IPS DF 19.7 (cell line): ENCODE data around the gene BCAS3.
"Not testable (repeated sequence)": the region's sequence is repeated elsewhere in the genome, so short reads cannot be mapped to it uniquely, and the experiment has no call there.

Experiments used
- DNase-seq: peaks from one replicate; pipeline ENCODE4 v3.0.0-alpha.2; 2013; ENCODE audit warnings: low read depth, low spot score

Gene BCAS3

DNA sequence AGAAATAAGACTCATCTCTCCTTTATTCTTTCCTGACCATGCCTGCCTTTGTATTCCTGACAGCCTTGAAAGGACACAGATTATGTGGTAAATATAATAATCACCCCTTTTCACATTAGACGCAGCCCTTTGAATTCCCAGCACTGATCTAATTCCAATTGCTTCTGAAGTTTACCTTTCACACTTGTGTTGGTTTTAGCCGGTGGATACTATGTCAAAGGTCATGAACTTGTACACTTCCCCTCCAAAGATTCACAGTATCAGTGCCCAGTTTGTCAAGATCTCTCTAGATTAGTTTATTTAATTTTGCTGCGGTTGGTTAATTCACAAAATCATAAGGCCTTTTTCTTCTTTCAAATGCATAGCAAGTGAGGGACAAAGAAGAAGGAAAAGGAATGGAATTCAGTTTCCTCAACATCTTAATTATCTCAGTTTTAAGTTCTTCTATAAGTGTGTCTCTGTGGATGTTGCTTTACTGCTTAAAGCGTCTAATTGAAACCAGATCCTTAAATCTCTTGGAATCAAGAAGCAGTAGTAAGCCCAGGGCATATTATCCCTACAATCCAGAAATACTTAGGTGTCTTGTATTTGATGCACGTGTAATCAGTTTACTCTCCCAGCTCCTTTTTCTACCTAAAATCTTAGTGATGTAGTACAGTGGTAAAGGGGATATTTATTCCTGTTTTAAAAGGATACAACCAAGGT lies 547.7 kb downstream of the BCAS3 start:
- DNase-seq = no peak

DNA sequence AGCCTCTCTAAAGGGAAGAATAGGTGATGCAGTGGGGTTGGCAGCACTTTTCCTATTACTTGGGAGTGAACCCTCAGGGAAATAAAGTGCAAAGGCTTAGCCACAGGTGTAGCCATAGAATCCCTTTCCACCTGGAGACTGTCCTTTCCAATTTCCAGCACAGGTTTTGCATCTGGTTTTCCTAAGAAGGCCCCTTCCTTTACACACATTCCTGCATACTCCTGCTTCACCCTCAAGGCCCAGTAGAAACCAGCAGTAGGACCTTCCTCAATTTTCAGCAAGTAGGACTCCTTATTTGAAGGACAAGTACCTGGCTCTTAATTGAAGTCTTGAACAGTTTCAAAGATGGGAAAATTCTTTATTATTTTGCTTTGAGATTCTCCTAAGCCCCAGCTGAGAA lies 550.2 kb downstream of the BCAS3 start:
- DNase-seq = no peak

DNA sequence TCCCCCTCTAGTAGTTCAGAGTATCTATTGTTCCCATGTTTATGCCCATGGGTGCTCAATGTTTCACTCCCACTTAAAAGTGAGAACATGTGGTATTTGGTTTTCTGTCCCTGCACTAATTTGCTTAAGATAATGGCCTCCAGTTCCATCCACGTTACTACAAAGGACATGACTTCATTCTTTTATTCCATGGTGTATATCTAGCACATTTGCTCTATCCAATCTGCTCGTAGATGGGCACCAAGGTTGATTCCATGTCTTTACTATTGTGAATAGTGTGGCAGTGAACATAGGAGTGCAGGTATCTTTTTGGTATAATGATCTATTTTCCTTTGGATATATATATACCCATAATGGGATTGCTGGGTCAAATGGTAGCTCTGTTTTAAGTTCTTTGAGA lies 552.8 kb downstream of the BCAS3 start:
- no peak for DNase-seq

DNA sequence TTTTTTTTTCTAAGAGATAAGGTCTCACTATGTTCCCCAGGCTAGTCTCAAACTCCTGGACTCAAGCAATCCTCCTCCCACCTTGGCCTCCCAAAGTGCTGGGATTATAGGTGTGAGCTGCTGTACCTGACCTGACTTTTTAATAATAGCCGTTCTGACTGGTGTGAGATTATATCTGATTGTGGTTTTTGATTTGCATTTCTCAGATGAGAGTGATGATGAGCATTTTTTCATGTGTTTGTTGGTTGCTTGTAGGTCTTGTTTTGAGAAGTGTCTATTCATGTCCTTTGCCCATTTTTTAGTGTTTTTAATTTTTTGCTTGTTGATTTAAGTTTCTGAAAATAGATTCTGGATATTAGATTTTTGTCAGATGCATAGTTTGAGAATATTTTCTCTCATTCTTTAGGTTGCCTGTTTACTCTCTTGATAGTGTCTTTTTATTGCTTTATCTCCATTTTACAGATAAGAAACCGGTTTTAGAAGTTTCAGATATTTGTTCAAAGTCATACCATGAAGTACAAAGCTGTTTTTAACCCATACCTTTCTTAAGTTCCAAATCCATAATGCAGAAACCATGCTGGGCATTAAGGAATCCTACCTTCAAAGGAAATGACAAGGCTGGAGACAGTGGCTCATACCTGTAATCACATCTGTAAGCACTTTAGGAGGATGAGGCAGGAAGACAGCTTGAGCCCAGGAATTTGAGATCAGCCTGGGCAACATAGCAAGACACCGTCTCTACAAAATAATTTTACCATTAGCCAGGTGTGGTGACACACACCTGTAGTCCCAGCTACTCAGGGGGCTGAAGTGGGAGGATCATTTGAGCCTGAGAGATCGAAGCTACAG lies 553.5 kb downstream of the BCAS3 start:
- no peak for DNase-seq

DNA sequence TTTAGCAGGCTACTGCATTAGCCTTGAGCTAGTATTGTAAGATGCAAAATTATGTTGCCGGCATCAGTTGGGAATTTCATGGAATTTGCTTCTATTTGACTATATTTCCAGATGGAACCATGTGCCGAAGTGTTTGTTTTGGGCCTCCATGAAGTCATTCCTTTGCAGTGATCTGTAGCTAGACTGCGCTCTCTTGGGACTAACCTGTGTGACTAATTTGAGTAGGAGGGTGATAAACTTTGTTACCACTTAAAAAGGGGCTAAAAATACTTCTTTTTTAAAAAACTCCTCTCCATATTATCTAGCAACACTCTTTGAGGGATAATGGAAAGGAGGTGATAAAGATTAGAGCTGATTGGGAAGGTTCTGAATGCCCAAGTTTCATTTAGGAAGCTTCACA lies 555.2 kb downstream of the BCAS3 start:
- DNase-seq = no peak

DNA sequence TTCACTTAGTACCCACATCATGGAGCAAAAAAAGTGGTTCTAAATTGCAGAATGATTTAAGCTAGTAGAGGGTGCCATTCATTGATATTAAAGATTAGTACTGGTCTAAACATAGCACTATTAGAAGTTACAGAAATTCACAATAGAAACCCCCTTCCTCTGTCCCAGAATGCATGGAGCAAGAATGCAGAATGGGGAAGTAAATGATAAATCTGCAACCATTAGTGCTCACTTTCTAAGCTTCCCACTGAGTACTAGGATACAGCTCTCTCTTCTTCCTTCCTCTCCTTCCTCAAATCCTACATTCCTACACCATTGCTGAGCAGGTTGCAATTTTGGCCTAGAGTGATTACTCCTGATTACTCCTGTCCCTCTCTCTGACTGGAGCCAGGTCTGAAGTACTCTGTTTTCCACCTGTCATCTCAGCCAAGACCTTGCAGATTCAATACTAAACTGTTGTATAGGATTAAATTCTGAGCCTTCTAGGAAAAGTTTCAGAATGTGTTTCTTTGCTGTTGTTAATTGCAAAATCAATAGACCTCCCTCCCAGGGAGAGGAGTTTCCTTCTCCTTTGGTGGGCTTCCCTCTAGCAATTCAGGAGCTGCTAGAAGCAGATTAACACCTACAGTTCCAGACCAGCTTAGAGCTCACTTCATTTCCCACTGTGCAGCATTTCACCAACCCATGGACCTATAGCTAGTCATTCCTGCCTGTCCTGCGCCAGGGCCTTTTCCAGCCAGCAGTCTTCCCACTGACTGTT lies 556.5 kb downstream of the BCAS3 start:
- DNase-seq = no peak

DNA sequence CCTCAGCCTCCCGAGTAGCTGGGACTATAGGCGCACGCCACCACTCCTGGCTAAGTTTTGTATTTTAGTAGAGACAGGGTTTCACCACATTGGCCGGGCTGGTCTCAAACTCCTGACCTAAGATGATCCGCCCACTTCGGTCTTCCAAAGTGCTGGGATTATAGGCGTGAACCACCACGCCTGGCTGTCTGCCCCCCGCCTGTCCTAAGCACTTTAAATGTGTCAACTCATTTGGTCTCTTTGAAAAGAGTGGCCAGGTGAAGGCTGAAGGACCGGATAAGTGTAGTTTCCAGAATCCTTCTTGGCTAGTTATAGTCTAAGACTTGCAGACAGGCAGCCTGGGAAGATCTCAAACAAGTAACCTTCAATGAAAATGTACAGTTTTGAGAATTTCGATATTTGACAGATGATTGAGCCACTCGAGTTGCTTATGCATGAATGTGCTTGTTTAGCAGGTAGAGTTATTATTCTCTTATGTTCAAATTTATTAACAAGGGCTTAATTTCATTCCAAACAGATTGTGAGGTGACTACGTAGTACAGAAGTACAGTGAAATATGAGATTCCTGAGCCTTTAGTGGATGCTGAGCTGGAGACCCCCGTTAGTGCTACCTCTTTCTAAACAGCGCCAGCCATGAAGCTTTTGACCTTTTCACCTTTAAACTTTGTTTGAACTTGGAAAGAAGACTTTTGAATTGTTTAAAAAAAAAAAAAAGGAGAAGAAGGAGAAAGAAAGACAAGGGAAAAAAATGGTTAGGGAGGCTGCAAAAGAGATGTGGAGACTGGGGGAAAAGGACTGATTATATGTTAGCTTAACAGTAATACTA lies 557.6 kb downstream of the BCAS3 start:
- no peak for DNase-seq

DNA sequence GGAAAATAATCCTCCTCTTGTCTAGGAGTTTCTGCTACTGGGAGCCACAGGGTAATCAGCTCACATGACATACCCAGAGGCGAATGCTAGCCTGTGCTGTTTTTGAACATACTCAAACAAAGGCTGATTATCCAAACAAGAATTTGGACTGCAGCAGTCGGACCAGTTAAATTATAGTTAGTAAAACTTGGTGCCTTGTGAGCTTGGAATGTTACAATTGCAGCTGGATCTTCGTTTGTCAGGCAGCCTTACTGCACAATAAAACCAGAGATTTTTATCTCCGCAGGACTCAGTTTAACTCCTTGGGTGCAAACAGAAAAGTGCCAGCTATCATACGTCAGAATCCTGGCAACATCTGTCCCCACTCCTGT lies 558.2 kb downstream of the BCAS3 start:
- no peak for DNase-seq

DNA sequence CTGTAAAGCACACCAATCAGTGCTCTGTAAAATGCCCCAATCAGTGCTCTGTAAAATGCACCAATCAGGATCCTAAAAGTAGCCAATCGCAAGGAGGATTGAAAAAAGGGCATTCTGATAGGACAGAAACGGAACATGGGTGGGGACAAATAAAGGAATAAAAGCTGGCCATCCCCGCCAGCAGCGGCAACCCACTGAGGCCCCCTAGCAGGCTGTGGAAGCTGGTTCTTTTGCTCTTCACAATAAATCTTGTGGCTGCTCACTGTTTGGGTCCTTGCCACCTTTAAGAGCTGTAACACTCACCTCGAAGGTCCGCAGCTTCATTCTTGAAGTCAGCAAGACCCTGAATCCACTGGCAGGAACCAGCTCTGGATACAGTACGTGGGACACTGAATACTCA lies 559.6 kb downstream of the BCAS3 start:
- no peak for DNase-seq

DNA sequence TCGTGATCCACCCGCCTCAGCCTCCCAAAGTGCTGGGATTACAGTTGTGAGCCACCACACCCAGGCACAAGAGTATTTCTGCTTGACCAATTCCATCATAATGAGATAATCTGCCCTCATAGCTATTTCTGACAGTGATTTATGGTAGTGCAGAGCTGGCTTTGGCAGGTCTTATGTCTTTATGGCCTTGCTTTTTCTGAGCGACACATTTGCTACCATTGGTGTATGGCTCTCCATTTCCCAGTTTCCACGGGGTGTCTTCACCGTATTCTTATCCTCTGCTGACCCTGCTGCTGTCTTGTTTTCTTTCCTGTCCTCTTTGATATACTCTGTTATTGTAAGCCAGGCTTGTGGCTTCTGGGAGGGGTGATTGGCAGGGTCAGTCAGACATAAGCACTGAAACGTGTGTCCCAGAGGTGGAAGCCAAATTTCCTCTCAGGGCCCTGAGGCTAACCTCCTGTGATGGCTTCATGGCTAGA lies 560.8 kb downstream of the BCAS3 start:
- DNase-seq = no peak

DNA sequence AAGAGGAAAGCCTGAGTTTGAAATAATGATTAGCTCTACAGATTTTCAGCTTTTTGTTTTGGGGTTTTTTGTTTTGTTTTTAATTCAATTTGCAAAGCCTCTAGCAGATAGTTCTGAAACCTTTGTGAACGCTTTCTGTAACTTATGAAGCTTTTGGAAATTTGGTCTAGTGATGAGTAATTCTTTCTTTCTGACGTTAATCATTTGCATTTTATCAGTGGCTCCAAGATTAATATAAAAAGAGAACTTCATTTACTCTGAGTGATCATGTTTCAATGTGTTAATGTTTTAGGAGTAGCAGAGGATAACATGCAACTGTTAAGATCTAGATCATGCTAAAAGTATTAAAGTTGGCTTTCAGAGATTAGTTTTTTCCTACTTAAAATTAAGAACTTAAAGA lies 561.7 kb downstream of the BCAS3 start:
- no peak for DNase-seq

DNA sequence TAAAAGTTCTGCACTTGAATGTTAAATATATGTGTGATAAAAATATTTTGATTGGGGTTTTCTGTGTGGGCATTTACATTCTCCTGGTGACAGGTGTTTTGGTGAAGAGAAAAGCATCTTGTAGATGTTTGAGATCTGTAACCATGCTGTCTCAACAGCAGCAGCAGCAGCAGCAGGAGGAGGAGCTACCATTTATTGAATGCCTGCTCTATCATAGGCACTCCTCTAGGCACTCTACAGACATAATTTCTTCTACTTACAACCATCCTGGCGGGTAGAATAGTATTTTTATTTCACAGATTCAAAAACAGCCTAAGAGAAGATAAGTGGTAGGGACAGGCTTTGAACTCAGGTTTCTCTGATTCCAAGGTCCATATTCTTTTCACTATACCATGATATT lies 562.3 kb downstream of the BCAS3 start:
- DNase-seq = no peak

DNA sequence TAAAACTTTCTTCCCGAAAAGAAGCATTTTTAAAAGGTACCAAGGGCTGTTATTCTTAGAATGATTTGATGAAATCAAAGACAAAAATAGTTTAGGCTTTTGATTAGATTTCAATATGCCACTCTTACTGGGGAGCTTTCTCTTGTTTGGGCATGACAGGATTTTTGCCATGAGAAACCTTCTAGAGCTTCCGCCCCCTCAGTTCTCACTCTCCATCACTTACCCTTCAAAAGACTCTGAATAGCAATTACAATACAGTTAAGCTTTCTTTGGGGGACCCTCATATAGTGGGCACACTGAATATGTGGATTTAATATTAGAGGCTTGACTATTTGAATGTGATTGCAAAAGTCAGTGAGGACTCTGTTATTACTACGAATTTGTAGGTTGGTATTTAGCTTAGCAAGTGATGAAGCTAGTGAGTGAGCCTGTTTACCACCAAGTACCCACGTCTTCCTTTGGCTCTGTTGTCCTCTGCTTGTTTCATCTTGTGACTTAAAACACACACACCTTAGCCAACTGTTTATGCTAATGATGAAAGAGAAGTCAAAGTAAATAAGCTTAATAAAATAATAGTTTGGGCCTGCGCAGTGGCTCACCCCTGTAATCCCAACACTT lies 563.3 kb downstream of the BCAS3 start:
- no peak for DNase-seq

DNA sequence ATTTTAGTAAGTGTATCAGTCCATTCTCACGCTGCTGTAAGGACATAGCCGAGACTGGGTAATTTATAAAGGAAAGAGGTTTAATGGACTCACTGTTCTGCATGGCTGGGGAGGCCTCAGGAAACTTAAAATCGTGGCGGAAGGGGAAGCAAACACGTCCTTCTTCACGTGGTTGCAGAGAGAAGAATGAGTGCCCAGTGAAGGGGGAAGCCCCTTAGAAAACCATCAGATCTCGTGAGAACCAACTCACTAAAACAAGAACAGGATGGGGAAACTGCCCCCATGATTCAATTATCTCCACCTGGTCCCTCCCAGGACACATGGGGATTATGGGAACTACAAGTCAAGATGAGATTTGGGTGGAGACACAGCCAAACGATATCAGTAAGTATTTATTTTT lies 567.3 kb downstream of the BCAS3 start:
- not testable (repeated sequence) for DNase-seq

DNA sequence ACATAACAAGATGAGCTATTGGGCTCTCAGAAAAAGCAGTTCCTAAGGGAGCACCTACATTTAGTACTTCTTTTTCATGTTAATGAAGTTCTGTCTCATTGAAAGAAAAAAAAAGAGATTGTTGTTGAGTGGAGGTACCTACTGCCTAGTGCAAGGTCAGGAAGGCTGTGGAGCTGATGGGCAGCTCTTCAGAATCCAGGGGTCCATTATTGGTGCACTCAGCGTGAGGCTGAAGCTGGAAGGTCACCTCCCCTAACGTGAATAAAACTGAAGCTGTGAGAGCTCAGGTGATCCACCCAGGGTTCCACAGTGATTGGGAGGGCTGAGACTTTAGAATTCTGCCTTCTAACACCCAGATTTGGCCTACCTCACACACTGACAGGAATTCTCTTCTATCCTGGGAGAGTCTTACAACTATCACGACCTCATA lies 568.1 kb downstream of the BCAS3 start:
- DNase-seq = peak; percentile 47

DNA sequence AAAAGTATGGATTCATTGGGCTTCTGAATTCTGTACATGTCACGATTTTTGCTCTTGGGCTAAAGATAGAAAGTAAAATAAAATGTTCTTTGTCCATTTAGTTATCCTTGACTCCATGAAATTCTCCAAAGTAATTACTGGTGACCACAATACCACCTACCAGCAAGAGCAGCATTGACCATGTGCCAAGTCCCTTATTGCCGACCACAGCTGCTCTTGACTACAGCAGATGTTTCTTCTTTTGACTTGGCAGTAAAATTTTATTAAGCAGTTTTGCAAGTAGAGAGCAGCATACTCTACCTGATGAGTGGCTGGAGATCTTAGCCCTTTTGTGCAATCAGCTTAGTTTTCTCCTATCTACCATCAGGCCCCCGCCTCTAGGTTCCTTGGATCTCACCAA lies 569.8 kb downstream of the BCAS3 start:
- DNase-seq = no peak

DNA sequence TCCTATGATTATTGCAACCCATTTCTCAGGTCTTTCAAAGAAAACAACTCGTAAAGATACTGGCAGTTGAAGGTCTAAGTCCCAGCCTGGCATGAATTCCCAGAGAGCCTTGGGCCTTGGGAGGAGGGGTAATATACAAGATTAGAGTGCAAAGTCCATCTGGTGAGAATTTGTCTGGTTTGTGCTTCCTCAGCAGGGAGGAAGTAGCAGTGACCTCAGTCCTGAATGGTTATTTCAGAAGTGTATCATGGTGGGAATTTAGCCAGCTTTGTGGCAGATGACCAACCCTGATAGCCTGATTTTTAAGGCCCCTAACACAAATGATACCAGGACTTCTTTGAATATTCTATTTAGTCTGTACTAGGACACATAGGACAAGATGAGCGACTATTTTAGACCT lies 570.7 kb downstream of the BCAS3 start:
- DNase-seq = no peak

DNA sequence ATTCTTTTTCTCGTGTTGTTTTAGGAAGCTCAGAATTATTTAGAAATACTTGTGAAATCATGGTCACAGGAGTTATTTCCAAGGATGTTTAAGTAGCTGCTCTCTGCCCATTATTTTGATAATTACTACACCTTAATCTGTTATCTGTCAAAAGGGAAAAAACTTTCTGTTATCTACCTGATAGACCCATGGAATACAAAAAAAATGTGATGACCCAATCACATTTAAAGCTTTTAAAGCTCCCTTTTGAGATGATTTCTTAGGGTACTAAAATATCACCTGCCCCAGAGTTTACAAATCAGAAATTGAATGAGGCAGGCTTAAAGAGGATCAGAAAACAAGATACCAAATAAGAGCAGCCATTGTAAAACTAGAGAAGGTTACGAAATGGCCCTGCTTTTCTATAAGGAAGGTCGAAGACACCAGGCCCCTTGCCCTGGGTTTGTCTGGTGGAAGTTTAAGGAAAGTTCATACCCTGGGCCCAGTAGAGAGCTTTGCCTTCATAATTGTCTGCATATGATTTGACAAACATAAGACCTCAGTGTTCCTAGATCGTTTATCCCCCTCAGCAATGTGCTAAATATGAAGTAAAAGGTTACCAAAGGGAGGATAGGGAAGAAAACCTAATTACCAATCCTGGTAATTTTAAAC lies 572.1 kb downstream of the BCAS3 start:
- DNase-seq = no peak

DNA sequence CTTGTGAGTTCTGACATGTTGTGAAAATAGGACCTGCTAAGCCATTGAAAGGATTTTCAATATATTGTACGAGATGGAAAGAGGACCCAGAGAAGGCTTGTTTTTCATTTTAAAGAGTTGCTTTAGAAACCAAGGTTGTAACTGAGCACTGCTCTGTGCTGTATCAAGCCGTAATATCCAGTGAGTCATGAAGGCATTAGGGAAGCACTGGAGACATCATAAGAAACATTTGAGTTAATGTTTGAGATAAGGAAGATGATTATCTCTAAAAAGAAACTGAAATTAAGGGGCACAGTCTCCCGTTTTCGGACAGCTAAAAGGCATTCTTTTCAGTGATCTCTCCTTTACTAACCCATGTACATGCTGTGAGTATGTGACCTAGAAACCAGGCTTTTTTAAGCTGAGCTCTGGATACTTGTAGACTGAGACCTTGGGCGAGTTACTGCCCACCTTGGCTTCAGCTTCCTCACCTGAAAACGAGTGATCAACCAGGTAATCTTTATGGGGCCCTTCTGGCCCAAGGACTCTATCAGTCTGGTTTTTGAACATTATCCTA lies 572.8 kb downstream of the BCAS3 start:
- DNase-seq = no peak
